Measurements from ENCODE around the gene VTI1A.

- TF ChIP-seq POLR2AphosphoS2 (conservative IDR thresholded peaks at IDR 0.05; ENCODE audit: low read length) (no peak), JUNB (IDR thresholded peaks at IDR 0.05) (no peak), CTCF (IDR thresholded peaks at IDR 0.05) (no peak), CEBPB (IDR thresholded peaks at IDR 0.05) (no peak), ZFP36 (IDR thresholded peaks at IDR 0.05; ENCODE audit: borderline replicate concordance, partially characterized antibody) (no peak), MYC (IDR thresholded peaks at IDR 0.05; ENCODE audit: borderline replicate concordance, low read length) (no peak), BHLHE40 (IDR thresholded peaks at IDR 0.05; ENCODE audit: low read depth, low read length) (no peak), FOSL2 (IDR thresholded peaks at IDR 0.05) (no peak), FOSL2 (CRISPR knock-in tag; IDR thresholded peaks at IDR 0.05) (no peak), NR3C1 (IDR thresholded peaks at IDR 0.05) (no peak), RAD21 (conservative IDR thresholded peaks at IDR 0.05 in 1 of 2, IDR thresholded peaks at IDR 0.05 in 1 of 2) (no peak), RNF2 (IDR thresholded peaks at IDR 0.05; ENCODE audit: borderline replicate concordance, low read depth) (no peak), POLR2A (IDR thresholded peaks at IDR 0.05; ENCODE audit: low read length) (no peak), MAX (IDR thresholded peaks at IDR 0.05) (no peak)
These were observed 115.1 kb downstream of the VTI1A start for GRCh38 chr10:112562122-112562521.

Measured in A549 (cell line).